Caco-2 (cell line): ENCODE results near the gene TMEM132D. TPM values are rescaled to one million over a fixed set of nuclear protein-coding genes. Genes with fewer than 3 reads are reported as not detected.

Source experiments
- BruUV-seq: library from RNA; stranded (reverse); fragments of 400-500 nt; replicated peaks from 2 replicates; lab custom pipeline; 2021; lab: Mats Ljungman, UMichigan
- CTCF ChIA-PET: fragments of 300-600 bp; sonication (Branson Sonifier 250); formaldehyde crosslinking; loops from one replicate; lab custom pipeline; 2022; ENCODE audit warnings: antibody characterized with exemption; lab: Charles Lee
- POLR2A ChIA-PET: fragments of 300-600 bp; sonication (Branson Sonifier 250); formaldehyde crosslinking; loops from one replicate; lab custom pipeline; 2022; ENCODE audit warnings: antibody characterized with exemption; lab: Charles Lee
- DNase-seq, 2 experiments: peaks; one replicate each; pipeline versions ENCODE4 v3.0.0 to v3.0.0-alpha.2; 2020 to 2022
- H3K27me3 ChIP-seq: replicated peaks from 2 replicates; pipeline ENCODE4 v1.6.0; 2011; ENCODE audit warnings: low read length; ENCODE audit not compliant: control insufficient read depth, insufficient read depth
- H3K36me3 ChIP-seq: 2 replicates; pipeline ENCODE4 v1.5.1; 2011; ENCODE audit warnings: low read length; ENCODE audit not compliant: control insufficient read depth, insufficient read depth
- H3K4me1 ChIP-seq: fragments of 250-450 bp; sonication (Bioruptor Pico); 2 replicates; pipeline ENCODE4 v1.5.1; 2020; ENCODE audit warnings: mild to moderate bottlenecking
- H3K4me3 ChIP-seq: 2 replicates; pipeline ENCODE4 v1.5.1; 2011; ENCODE audit warnings: low read depth, mild to moderate bottlenecking, control low read depth, low read length
- H3K9me3 ChIP-seq: fragments of 250-450 bp; sonication (Bioruptor Pico); 2 replicates; pipeline ENCODE4 v1.5.1; 2020; ENCODE audit warnings: mild to moderate bottlenecking, moderate library complexity
- H3K27ac Mint-ChIP-seq: one replicate; pipeline ENCODE4 v1.8.0; 2022; ENCODE audit warnings: mixed read lengths; ENCODE audit not compliant: unreplicated experiment
- H3K27me3 Mint-ChIP-seq: one replicate; pipeline ENCODE4 v1.8.0; 2022; ENCODE audit warnings: mixed read lengths; ENCODE audit not compliant: insufficient read depth, unreplicated experiment
- H3K36me3 Mint-ChIP-seq: one replicate; pipeline ENCODE4 v1.8.0; 2022; ENCODE audit warnings: mild to moderate bottlenecking, mixed read lengths; ENCODE audit not compliant: insufficient read depth, unreplicated experiment
- H3K4me1 Mint-ChIP-seq: one replicate; pipeline ENCODE4 v1.8.0; 2022; ENCODE audit warnings: low read depth, mixed read lengths; ENCODE audit not compliant: unreplicated experiment
- H3K4me3 Mint-ChIP-seq: one replicate; pipeline ENCODE4 v1.8.0; 2022; ENCODE audit warnings: mild to moderate bottlenecking, moderate library complexity, mixed read lengths; ENCODE audit not compliant: unreplicated experiment
- H3K9me3 Mint-ChIP-seq: one replicate; pipeline ENCODE4 v1.8.0; 2022; ENCODE audit warnings: mixed read lengths; ENCODE audit not compliant: unreplicated experiment
- CTCF ChIP-seq, 2 experiments: fragments of 200-600 bp in 1 of 2; IDR thresholded peaks; 1 replicate in 1 of 2; 2 replicates in 1 of 2; pipeline versions ENCODE4 v1.5.1 to v1.8.0; 2011 to 2022; ENCODE audit warnings: antibody characterized with exemption in 1 of 2, control low read depth in 1 of 2, inconsistent platforms in 1 of 2, low read depth in 1 of 2, low read length in 1 of 2, mild to moderate bottlenecking in 1 of 2, moderate library complexity in 1 of 2; ENCODE audit not compliant: insufficient read depth in 1 of 2, severe bottlenecking in 1 of 2, unreplicated experiment in 1 of 2
- intact Hi-C: fragments of 100-400 bp; cut with micrococcal nuclease; formaldehyde crosslinking; loops from one replicate; pipeline ENCODE4 v1.10.0; 2022; ENCODE audit not compliant: unreplicated experiment
- total RNA-seq: library from RNA; stranded (reverse); gene quantifications from 2 replicates; pipeline ENCODE4 v1.2.3, GENCODE V29; 2022

TMEM132D gene
- total RNA-seq, 1 experiment from 2014 or later, result not detected

GRCh38 chr12:129776977-129777667, 126.7 kb downstream of the TMEM132D start:
- H3K27ac Mint-ChIP-seq, result no peak overlapping the region
- no peaks in the 10 kb centered on the region for H3K27me3 ChIP-seq
- intact Hi-C loops, result no loop called here
- H3K4me1 Mint-ChIP-seq, result no peaks in the 10 kb centered on the region
- no peaks in the 10 kb centered on the region for H3K9me3 ChIP-seq
- H3K27me3 Mint-ChIP-seq, result peaks cover 7% of the 10 kb centered on the region
- BruUV-seq, result no TSS peak
- DNase-seq, result no peak
- no peaks in the 10 kb centered on the region for H3K36me3 ChIP-seq
- ChIA-PET POLR2A (no interaction called here), CTCF (no interaction called here)
- H3K4me1 ChIP-seq, result no peaks in the 10 kb centered on the region
- no peak overlapping the region for H3K4me3 Mint-ChIP-seq
- no peak for TF ChIP-seq CTCF (IDR thresholded peaks at IDR 0.05; ENCODE audit: insufficient read depth in 1 of 2, low read depth in 1 of 2, low read length in 1 of 2, severe bottlenecking in 1 of 2, unreplicated experiment in 1 of 2)
- H3K9me3 Mint-ChIP-seq, result no peaks in the 10 kb centered on the region
- no peaks in the 10 kb centered on the region for H3K36me3 Mint-ChIP-seq
- no peak overlapping the region for H3K4me3 ChIP-seq

GRCh38 chr12:129772501-129773493, 131.0 kb downstream of the TMEM132D start:
- intact Hi-C loops, result no loop called here
- H3K27ac Mint-ChIP-seq, result no peak overlapping the region
- DNase-seq, result no peak
- CTCF ChIA-PET, result interaction anchor here (0.6 kb wide), 1 partner anchor 378 kb away, joined by 3 read pairs; no protein-coding TSS in a partner anchor
- Histone ChIP-seq H3K36me3 (no peaks in the 10 kb centered on the region), H3K4me3 (no peak overlapping the region), H3K4me1 (no peaks in the 10 kb centered on the region), H3K9me3 (no peaks in the 10 kb centered on the region), H3K27me3 (no peaks in the 10 kb centered on the region)
- no peak overlapping the region for H3K4me3 Mint-ChIP-seq
- TF ChIP-seq CTCF (IDR thresholded peaks at IDR 0.05; ENCODE audit: insufficient read depth in 1 of 2, low read depth in 1 of 2, low read length in 1 of 2, severe bottlenecking in 1 of 2, unreplicated experiment in 1 of 2), result no peak
- BruUV-seq, result no TSS peak
- H3K36me3 Mint-ChIP-seq, result no peaks in the 10 kb centered on the region
- peaks cover 3% of the 10 kb centered on the region for H3K27me3 Mint-ChIP-seq
- H3K4me1 Mint-ChIP-seq, result no peaks in the 10 kb centered on the region
- POLR2A ChIA-PET, result no interaction called here
- peaks cover 2% of the 10 kb centered on the region for H3K9me3 Mint-ChIP-seq

- intact Hi-C loops, result no loop called here
- Mint-ChIP-seq H3K27ac (no peak overlapping the region), H3K9me3 (peaks cover 17% of the 10 kb centered on the region), H3K4me3 (no peak overlapping the region), H3K27me3 (no peaks in the 10 kb centered on the region), H3K4me1 (no peaks in the 10 kb centered on the region), H3K36me3 (no peaks in the 10 kb centered on the region)
- Histone ChIP-seq H3K4me1 (no peaks in the 10 kb centered on the region), H3K9me3 (peaks cover 1% of the 10 kb centered on the region; the same call in 1 of the 2 replicates), H3K4me3 (no peak overlapping the region), H3K27me3 (no peaks in the 10 kb centered on the region), H3K36me3 (no peaks in the 10 kb centered on the region)
- TF ChIP-seq CTCF (IDR thresholded peaks at IDR 0.05; ENCODE audit: insufficient read depth in 1 of 2, low read depth in 1 of 2, low read length in 1 of 2, severe bottlenecking in 1 of 2, unreplicated experiment in 1 of 2), result no peak
- ChIA-PET CTCF (no interaction called here), POLR2A (no interaction called here)
- no peak for DNase-seq
- no TSS peak for BruUV-seq
These were observed 132.6 kb downstream of the TMEM132D start for GRCh38 chr12:129771238-129771637.
